KMS-11 (cell line): Measurements from ENCODE around the gene ACER3.

Experiments used
- H2AFZ ChIP-seq: fragments of 200-600 bp; sonication (generic); 2 replicates; pipeline ENCODE4 v1.6.1; 2016; ENCODE audit warnings: antibody characterized with exemption, mixed run types, low read depth
- H3K27ac ChIP-seq: fragments of 200-600 bp; sonication (generic); 2 replicates; pipeline ENCODE4 v1.6.1; 2016; ENCODE audit warnings: mild to moderate bottlenecking, mixed run types
- H3K27me3 ChIP-seq: fragments of 200-600 bp; sonication (generic); 2 replicates; pipeline ENCODE4 v1.6.1; 2017; ENCODE audit warnings: mild to moderate bottlenecking, low read depth, mixed run types, moderate library complexity; ENCODE audit not compliant: insufficient read depth
- H3K36me3 ChIP-seq: fragments of 200-600 bp; sonication (generic); 2 replicates; pipeline ENCODE4 v1.6.1; 2017; ENCODE audit warnings: mild to moderate bottlenecking, mixed run types; ENCODE audit not compliant: insufficient read depth
- H3K4me1 ChIP-seq: fragments of 200-600 bp; sonication (generic); 2 replicates; pipeline ENCODE4 v1.6.1; 2016; ENCODE audit warnings: mild to moderate bottlenecking, low read depth, mixed run types; ENCODE audit not compliant: poor library complexity, severe bottlenecking
- H3K4me2 ChIP-seq: fragments of 200-600 bp; sonication (generic); 2 replicates; pipeline ENCODE4 v1.7.0; 2016; ENCODE audit warnings: mild to moderate bottlenecking, mixed run types
- H3K4me3 ChIP-seq: fragments of 200-600 bp; sonication (generic); IDR thresholded peaks from 2 replicates; pipeline ENCODE4 v1.6.1; 2017; ENCODE audit warnings: low read depth, low read length, mixed read lengths; ENCODE audit not compliant: insufficient read depth
- H3K79me2 ChIP-seq: fragments of 200-600 bp; sonication (generic); 2 replicates; pipeline ENCODE4 v1.6.1; 2016; ENCODE audit warnings: low read depth, mixed run types; ENCODE audit not compliant: insufficient read depth
- H3K9ac ChIP-seq: fragments of 200-600 bp; sonication (generic); 2 replicates; pipeline ENCODE4 v1.6.1; 2016; ENCODE audit warnings: mild to moderate bottlenecking, mixed run types
- H4K20me1 ChIP-seq: fragments of 200-600 bp; sonication (generic); 2 replicates; pipeline ENCODE4 v1.6.1; 2016; ENCODE audit warnings: mild to moderate bottlenecking, mixed run types; ENCODE audit not compliant: insufficient read depth
- CTCF ChIP-seq: fragments of 200-600 bp; sonication (generic); conservative IDR thresholded peaks from 2 replicates; pipeline ENCODE4 v1.6.1; 2017; ENCODE audit warnings: low read depth, mild to moderate bottlenecking, antibody characterized with exemption, low read length, moderate library complexity, mixed read lengths

Gene ACER3

GRCh38 chr11:76972051-76972450 lies 111.3 kb downstream of the ACER3 start:
- H3K27ac ChIP-seq: no peak overlapping the region
- TF ChIP-seq CTCF: no peak
- no peak overlapping the region for H3K9ac ChIP-seq
- H2AFZ ChIP-seq: no peak overlapping the region
- no peaks in the 10 kb centered on the region for H3K27me3 ChIP-seq
- H3K4me1 ChIP-seq: no peaks in the 10 kb centered on the region
- no peaks in the 10 kb centered on the region for H3K79me2 ChIP-seq
- no peak overlapping the region for H3K4me3 ChIP-seq
- no peaks in the 10 kb centered on the region for H4K20me1 ChIP-seq
- no peaks in the 10 kb centered on the region for H3K36me3 ChIP-seq
- no peak overlapping the region for H3K4me2 ChIP-seq

GRCh38 chr11:76974179-76974891 lies 113.6 kb downstream of the ACER3 start:
- TF ChIP-seq CTCF: no peak
- Histone ChIP-seq H3K79me2 (no peaks in the 10 kb centered on the region), H3K9ac (no peak overlapping the region), H3K36me3 (no peaks in the 10 kb centered on the region), H2AFZ (no peak overlapping the region), H3K4me2 (no peak overlapping the region), H3K27me3 (no peaks in the 10 kb centered on the region), H4K20me1 (no peaks in the 10 kb centered on the region), H3K4me1 (no peaks in the 10 kb centered on the region), H3K4me3 (no peak overlapping the region), H3K27ac (no peak overlapping the region)

GRCh38 chr11:76975513-76975912 lies 114.8 kb downstream of the ACER3 start:
- Histone ChIP-seq H2AFZ (no peak overlapping the region), H3K27ac (no peak overlapping the region), H3K4me1 (no peaks in the 10 kb centered on the region), H3K36me3 (no peaks in the 10 kb centered on the region), H3K4me2 (no peak overlapping the region), H3K9ac (no peak overlapping the region), H3K4me3 (no peak overlapping the region), H3K27me3 (no peaks in the 10 kb centered on the region), H3K79me2 (no peaks in the 10 kb centered on the region), H4K20me1 (no peaks in the 10 kb centered on the region)
- TF ChIP-seq CTCF: no peak

- Histone ChIP-seq H3K4me3 (no peak overlapping the region), H3K36me3 (no peaks in the 10 kb centered on the region), H4K20me1 (no peaks in the 10 kb centered on the region), H3K9ac (no peak overlapping the region), H3K4me1 (no peaks in the 10 kb centered on the region), H3K4me2 (no peak overlapping the region), H2AFZ (no peak overlapping the region), H3K79me2 (no peaks in the 10 kb centered on the region), H3K27me3 (no peaks in the 10 kb centered on the region), H3K27ac (no peak overlapping the region)
- TF ChIP-seq CTCF: no peak
Measured at GRCh38 chr11:76977791-76978190, 117.1 kb downstream of the ACER3 start.
